SH-SY5Y (cell line): ENCODE results near the gene ANKRD53.

Experiments used
- GATA2 ChIP-seq: IDR thresholded peaks from 2 replicates; pipeline ENCODE4 v1.6.1; 2011; ENCODE audit warnings: mild to moderate bottlenecking, low read depth, low read length
- GATA3 ChIP-seq: IDR thresholded peaks from 2 replicates; pipeline ENCODE4 v1.6.1; 2011; ENCODE audit warnings: low read depth, mild to moderate bottlenecking, low read length, moderate library complexity

GRCh38 chr2:70987386-70987785 is 9.0 kb downstream of the ANKRD53 start:
- TF ChIP-seq GATA2 (no peak), GATA3 (no peak)
